PFSK-1 (cell line): ENCODE data around the gene STK26.

Experiments
- FOXP2 ChIP-seq: optimal IDR thresholded peaks from 2 replicates; pipeline ENCODE3; 2011; ENCODE audit warnings: borderline replicate concordance, control low read depth, inconsistent platforms; ENCODE audit not compliant: insufficient read depth; ENCODE audit errors: extremely low read length, extremely low read depth
- POLR2AphosphoS5 ChIP-seq: IDR thresholded peaks from 2 replicates; pipeline ENCODE4 v1.6.1; 2012; ENCODE audit warnings: low read depth, mild to moderate bottlenecking, control low read depth, low read length, moderate library complexity
- REST ChIP-seq, 2 experiments: IDR thresholded peaks; 2 replicates each; pipeline versions ENCODE4 v1.6.1 to v1.8.0; 2011 to 2012; ENCODE audit warnings: low read depth in 2 of 2, low read length in 2 of 2, control low read depth in 1 of 2, inconsistent platforms in 1 of 2, mild to moderate bottlenecking in 1 of 2, moderate library complexity in 1 of 2; ENCODE audit not compliant: insufficient read depth in 1 of 2
- SIN3A ChIP-seq: IDR thresholded peaks from 2 replicates; pipeline ENCODE4 v1.6.1; 2012; ENCODE audit warnings: mild to moderate bottlenecking, low read length, moderate library complexity, borderline replicate concordance; ENCODE audit not compliant: insufficient read depth
- TAF1 ChIP-seq: IDR thresholded peaks from 2 replicates; pipeline ENCODE4 v1.6.1; 2012; ENCODE audit warnings: low read length, control low read depth, borderline replicate concordance; ENCODE audit not compliant: insufficient read depth

DNA sequence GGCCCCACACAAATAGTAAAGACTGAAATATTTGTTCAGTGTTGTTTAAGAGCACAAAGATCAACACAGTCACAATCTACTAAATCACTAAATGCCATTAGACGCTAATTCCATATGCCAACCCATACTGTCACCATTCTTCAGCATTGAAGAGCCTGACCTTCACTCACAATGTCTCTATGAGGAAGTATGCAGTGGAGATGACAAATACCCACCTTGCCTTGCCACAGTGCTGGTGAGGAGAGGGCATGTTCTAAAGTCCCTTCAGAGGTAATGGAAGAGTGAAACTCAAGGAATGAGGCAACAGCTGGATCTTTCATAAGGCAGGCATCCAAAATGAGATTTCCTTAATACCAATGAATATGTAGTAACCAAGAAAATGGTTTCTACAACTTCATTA is 54.3 kb downstream of the STK26 start:
- TF ChIP-seq POLR2AphosphoS5 (no peak), SIN3A (no peak), TAF1 (no peak), REST (IDR thresholded peaks at IDR 0.05; ENCODE audit: insufficient read depth in 1 of 2, low read depth in 2 of 2, low read length in 2 of 2) (no peak), FOXP2 (no peak)
